Measurements from ENCODE around the gene RASD2.

RASD2 gene

DNA sequence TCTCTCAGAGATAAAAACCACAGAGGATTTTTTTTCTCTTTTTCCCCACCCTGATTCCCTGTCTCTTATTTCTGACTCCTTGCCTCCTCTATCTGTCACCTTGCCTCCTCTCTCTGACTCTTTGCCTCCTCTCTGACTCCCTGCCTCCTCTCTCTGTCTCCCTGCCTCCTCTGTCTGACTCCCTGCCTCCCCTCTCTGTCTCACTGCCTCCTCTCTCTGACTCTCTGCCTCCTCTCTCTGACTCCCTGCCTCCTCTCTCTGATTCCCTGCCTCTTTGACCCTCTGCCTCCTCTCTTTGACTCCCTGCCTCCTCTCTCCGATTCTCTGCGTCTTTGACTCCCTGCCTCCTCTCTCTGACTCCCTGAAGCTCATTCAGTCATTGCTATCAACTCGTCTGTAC, 3.1 kb downstream of the RASD2 start:
- Histone ChIP-seq H3K9me3 (ENCODE audit: control insufficient read depth in 1 of 2, low read length in 2 of 2) (no peaks in the 10 kb centered on the region), H3K27ac (ENCODE audit: low read length) (no peak overlapping the region), H3K36me3 (ENCODE audit: control insufficient read depth in 1 of 2, insufficient read depth in 2 of 2, low read length in 2 of 2) (no peaks in the 10 kb centered on the region), H3K4me3 (ENCODE audit: low read depth in 1 of 2, low read length in 2 of 2) (no peak overlapping the region), H3K27me3 (ENCODE audit: low read depth, low read length) (peaks cover 8% of the 10 kb centered on the region), H3K4me1 (ENCODE audit: control insufficient read depth in 1 of 2, insufficient read depth in 2 of 2, low read length in 2 of 2) (peaks cover 0 to 39% of the 10 kb centered on the region in 2 donors)

DNA sequence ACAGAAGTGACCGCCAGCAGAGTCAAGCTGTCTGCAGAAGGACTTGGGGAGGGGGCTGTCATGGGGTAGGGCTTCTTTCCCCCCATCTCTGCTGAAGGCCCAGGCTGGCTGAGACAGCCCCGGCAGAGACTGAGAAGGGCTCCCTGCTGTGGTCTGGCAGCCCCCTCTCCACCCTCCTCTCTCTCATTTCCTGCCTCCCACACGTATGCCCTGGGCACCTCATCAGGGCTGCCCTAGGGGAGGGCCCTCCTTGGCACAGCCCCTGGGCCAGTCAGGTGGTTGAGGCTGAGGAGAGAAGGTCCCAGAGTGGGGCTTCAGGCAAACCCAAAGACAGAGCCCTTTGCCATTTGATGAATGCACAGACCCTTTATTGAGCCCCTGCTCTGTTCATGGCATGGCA, 3.6 kb downstream of the RASD2 start:
- Histone ChIP-seq H3K27me3 (ENCODE audit: low read depth, low read length) (peaks cover 8% of the 10 kb centered on the region), H3K27ac (ENCODE audit: low read length) (no peak overlapping the region), H3K9me3 (ENCODE audit: control insufficient read depth in 1 of 2, low read length in 2 of 2) (no peaks in the 10 kb centered on the region), H3K4me1 (ENCODE audit: control insufficient read depth in 1 of 2, insufficient read depth in 2 of 2, low read length in 2 of 2) (peaks cover 0 to 39% of the 10 kb centered on the region in 2 donors), H3K36me3 (ENCODE audit: control insufficient read depth in 1 of 2, insufficient read depth in 2 of 2, low read length in 2 of 2) (no peaks in the 10 kb centered on the region), H3K4me3 (ENCODE audit: low read depth in 1 of 2, low read length in 2 of 2) (no peak overlapping the region)

DNA sequence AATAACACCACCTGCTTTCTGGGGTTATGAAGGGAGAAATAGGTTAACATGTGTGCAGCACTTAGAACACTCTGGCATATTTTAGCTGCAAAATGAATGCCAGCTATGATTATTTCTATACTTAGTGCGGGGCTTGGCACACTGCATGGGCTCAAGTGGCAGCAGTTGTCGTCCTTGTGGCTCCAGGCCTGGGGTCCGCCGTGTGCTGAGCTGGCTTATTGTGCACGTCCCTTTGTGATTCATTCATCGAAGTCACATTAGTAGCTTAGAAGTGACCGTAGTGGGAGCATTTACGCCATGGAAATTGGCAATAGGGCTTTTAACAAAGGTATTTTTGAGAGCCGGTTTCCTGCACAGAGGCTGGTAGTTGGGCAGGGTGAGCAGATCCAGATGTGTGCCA, 4.2 kb downstream of the RASD2 start:
- Histone ChIP-seq H3K4me1 (ENCODE audit: control insufficient read depth in 1 of 2, insufficient read depth in 2 of 2, low read length in 2 of 2) (peaks cover 0 to 35% of the 10 kb centered on the region in 2 donors), H3K27me3 (ENCODE audit: low read depth, low read length) (peaks cover 8% of the 10 kb centered on the region), H3K27ac (ENCODE audit: low read length) (no peak overlapping the region), H3K36me3 (ENCODE audit: control insufficient read depth in 1 of 2, insufficient read depth in 2 of 2, low read length in 2 of 2) (no peaks in the 10 kb centered on the region), H3K9me3 (ENCODE audit: control insufficient read depth in 1 of 2, low read length in 2 of 2) (no peaks in the 10 kb centered on the region), H3K4me3 (ENCODE audit: low read depth in 1 of 2, low read length in 2 of 2) (no peak overlapping the region)

DNA sequence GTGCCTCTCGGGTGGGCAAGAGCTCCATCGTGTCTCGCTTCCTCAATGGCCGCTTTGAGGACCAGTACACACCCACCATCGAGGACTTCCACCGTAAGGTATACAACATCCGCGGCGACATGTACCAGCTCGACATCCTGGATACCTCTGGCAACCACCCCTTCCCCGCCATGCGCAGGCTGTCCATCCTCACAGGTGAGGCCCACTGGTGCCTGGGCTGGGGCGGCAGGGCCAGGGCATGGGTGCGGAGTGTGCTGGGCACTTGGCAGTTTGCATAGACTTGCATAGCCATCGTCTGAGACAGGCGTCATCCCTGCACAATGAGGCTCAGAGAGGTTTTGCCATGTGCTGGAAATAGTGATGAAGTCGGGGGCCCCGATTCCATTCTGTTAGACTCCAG, 6.3 kb downstream of the RASD2 start:
- Histone ChIP-seq H3K9me3 (ENCODE audit: control insufficient read depth in 1 of 2, low read length in 2 of 2) (no peaks in the 10 kb centered on the region), H3K27me3 (ENCODE audit: low read depth, low read length) (peaks cover 1% of the 10 kb centered on the region), H3K27ac (ENCODE audit: low read length) (no peak overlapping the region), H3K4me1 (ENCODE audit: control insufficient read depth in 1 of 2, insufficient read depth in 2 of 2, low read length in 2 of 2) (peaks cover 0 to 28% of the 10 kb centered on the region in 2 donors), H3K4me3 (ENCODE audit: low read depth in 1 of 2, low read length in 2 of 2) (no peak overlapping the region), H3K36me3 (ENCODE audit: control insufficient read depth in 1 of 2, insufficient read depth in 2 of 2, low read length in 2 of 2) (peaks cover 0 to 4% of the 10 kb centered on the region in 2 donors)

DNA sequence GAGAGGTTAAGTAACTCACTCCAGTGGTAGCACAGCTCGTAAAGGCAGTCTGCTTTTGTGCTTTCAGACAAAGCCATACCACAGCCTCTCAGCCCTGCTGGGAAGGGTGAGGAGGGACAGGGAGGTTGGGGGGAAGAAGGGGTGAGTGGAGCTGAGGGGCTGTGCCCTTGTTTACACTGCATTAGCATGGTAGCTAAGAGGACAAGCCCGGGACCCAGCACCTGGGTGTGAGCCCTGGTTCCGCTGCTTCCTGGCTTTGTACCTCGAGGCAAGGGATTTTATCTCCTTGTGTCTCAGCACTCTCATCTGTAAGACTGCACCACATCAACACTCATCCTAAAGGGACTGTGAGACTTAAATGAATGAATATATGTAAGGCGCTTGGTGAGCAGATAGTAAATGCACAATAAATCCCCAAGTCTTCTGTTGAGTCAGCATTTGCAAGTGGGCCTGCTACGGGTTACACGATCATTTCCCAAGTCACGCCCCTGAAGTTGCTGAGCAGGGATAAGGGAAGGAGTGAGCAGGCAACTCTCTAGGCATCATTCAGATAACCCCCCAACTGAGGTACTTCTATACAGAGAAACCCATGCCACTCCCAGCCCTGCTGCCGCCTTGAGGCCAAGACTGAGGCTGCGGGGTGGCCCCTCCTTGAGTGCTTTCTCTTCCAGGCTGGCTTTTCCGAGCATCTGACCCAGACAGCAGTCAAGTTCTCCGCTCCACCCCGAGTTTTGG, 7.5 kb downstream of the RASD2 start:
- Histone ChIP-seq H3K27ac (ENCODE audit: low read length) (no peak overlapping the region), H3K36me3 (ENCODE audit: control insufficient read depth in 1 of 2, insufficient read depth in 2 of 2, low read length in 2 of 2) (peaks cover 0 to 11% of the 10 kb centered on the region in 2 donors), H3K4me3 (ENCODE audit: low read depth in 1 of 2, low read length in 2 of 2) (no peak overlapping the region), H3K27me3 (ENCODE audit: low read depth, low read length) (no peaks in the 10 kb centered on the region), H3K4me1 (ENCODE audit: control insufficient read depth in 1 of 2, insufficient read depth in 2 of 2, low read length in 2 of 2) (peaks cover 0 to 15% of the 10 kb centered on the region in 2 donors), H3K9me3 (ENCODE audit: control insufficient read depth in 1 of 2, low read length in 2 of 2) (no peaks in the 10 kb centered on the region)

DNA sequence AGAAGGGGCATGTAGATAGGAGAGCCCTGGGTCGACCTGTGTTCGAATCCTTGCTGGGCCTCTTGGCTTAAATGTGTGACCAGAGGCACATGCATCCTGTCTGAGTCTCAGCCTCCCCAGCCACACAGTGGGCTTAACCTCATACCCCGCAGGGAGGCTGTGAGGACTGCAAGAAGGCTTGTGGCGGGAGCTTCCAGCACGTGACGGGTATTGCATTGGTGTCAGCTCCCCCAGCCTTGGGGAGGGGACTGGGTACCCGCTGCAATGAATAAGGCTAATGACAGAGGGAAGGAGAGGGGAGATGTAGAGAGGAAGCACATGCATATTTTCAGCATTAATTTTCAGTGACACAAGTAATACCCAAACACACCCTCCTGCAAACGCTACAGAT, 8.1 kb downstream of the RASD2 start:
- Histone ChIP-seq H3K27me3 (ENCODE audit: low read depth, low read length) (no peaks in the 10 kb centered on the region), H3K36me3 (ENCODE audit: control insufficient read depth in 1 of 2, insufficient read depth in 2 of 2, low read length in 2 of 2) (peaks cover 0 to 11% of the 10 kb centered on the region in 2 donors), H3K4me1 (ENCODE audit: control insufficient read depth in 1 of 2, insufficient read depth in 2 of 2, low read length in 2 of 2) (peaks cover 0 to 12% of the 10 kb centered on the region in 2 donors), H3K27ac (ENCODE audit: low read length) (no peak overlapping the region), H3K4me3 (ENCODE audit: low read depth in 1 of 2, low read length in 2 of 2) (no peak overlapping the region), H3K9me3 (ENCODE audit: control insufficient read depth in 1 of 2, low read length in 2 of 2) (no peaks in the 10 kb centered on the region)

DNA sequence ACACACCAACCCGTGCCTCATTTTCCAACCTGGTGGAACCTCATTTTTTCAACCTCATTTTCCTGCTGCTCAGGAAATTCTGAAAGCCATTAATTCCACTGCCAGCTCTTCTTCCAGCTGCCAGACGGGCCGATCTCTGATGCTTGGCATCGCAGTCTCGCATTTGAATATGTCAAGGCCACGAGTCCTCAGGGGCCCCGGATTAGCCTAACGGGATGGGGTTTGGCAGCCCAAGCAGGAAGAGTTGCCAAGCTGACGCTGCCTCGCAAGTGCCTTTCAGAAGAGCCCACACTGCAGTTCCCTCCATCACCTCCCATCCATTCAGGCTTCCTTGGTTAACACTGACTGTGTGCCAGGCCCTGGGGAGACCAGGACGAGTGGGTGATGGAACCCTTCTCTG, 8.7 kb downstream of the RASD2 start:
- no peaks in the 10 kb centered on the region for H3K27me3 ChIP-seq (ENCODE audit: low read depth, low read length)

DNA sequence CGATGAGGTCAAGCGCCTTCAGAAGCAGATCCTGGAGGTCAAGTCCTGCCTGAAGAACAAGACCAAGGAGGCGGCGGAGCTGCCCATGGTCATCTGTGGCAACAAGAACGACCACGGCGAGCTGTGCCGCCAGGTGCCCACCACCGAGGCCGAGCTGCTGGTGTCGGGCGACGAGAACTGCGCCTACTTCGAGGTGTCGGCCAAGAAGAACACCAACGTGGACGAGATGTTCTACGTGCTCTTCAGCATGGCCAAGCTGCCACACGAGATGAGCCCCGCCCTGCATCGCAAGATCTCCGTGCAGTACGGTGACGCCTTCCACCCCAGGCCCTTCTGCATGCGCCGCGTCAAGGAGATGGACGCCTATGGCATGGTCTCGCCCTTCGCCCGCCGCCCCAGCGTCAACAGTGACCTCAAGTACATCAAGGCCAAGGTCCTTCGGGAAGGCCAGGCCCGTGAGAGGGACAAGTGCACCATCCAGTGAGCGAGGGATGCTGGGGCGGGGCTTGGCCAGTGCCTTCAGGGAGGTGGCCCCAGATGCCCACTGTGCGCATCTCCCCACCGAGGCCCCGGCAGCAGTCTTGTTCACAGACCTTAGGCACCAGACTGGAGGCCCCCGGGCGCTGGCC, 11.0 kb downstream of the RASD2 start:
- H3K27me3 ChIP-seq (ENCODE audit: low read depth, low read length), result no peaks in the 10 kb centered on the region
- peaks cover 0 to 11% of the 10 kb centered on the region in 2 donors for H3K36me3 ChIP-seq (ENCODE audit: control insufficient read depth in 1 of 2, insufficient read depth in 2 of 2, low read length in 2 of 2)

More for the DNA sequence above, 8.7 kb downstream of the RASD2 start:
- Histone ChIP-seq H3K4me3 (ENCODE audit: low read depth in 1 of 2, low read length in 2 of 2) (no peak overlapping the region), H3K4me1 (ENCODE audit: control insufficient read depth in 1 of 2, insufficient read depth in 2 of 2, low read length in 2 of 2) (peaks cover 0 to 6% of the 10 kb centered on the region in 2 donors), H3K27ac (ENCODE audit: low read length) (no peak overlapping the region), H3K9me3 (ENCODE audit: control insufficient read depth in 1 of 2, low read length in 2 of 2) (no peaks in the 10 kb centered on the region), H3K36me3 (ENCODE audit: control insufficient read depth in 1 of 2, insufficient read depth in 2 of 2, low read length in 2 of 2) (peaks cover 0 to 11% of the 10 kb centered on the region in 2 donors)

DNA sequence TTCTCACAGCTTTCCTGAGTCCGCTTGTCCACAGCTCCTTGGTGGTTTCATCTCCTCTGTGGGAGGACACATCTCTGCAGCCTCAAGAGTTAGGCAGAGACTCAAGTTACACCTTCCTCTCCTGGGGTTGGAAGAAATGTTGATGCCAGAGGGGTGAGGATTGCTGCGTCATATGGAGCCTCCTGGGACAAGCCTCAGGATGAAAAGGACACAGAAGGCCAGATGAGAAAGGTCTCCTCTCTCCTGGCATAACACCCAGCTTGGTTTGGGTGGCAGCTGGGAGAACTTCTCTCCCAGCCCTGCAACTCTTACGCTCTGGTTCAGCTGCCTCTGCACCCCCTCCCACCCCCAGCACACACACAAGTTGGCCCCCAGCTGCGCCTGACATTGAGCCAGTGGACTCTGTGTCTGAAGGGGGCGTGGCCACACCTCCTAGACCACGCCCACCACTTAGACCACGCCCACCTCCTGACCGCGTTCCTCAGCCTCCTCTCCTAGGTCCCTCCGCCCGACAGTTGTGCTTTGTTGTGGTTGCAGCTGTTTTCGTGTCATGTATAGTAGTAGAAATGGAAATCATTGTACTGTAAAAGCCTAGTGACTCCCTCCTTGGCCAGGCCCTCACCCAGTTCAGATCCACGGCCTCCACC, 11.7 kb downstream of the RASD2 start:
- peaks cover 0 to 11% of the 10 kb centered on the region in 2 donors for H3K36me3 ChIP-seq (ENCODE audit: control insufficient read depth in 1 of 2, insufficient read depth in 2 of 2, low read length in 2 of 2)
- H3K27ac ChIP-seq (ENCODE audit: low read length), result no peak overlapping the region
- H3K4me3 ChIP-seq (ENCODE audit: low read depth in 1 of 2, low read length in 2 of 2), result no peak overlapping the region
- no peaks in the 10 kb centered on the region for H3K27me3 ChIP-seq (ENCODE audit: low read depth, low read length)
- H3K4me1 ChIP-seq (ENCODE audit: control insufficient read depth in 1 of 2, insufficient read depth in 2 of 2, low read length in 2 of 2), result no peaks in the 10 kb centered on the region
- no peaks in the 10 kb centered on the region for H3K9me3 ChIP-seq (ENCODE audit: control insufficient read depth in 1 of 2, low read length in 2 of 2)

More for the DNA sequence above, 11.0 kb downstream of the RASD2 start:
- Histone ChIP-seq H3K4me1 (ENCODE audit: control insufficient read depth in 1 of 2, insufficient read depth in 2 of 2, low read length in 2 of 2) (no peaks in the 10 kb centered on the region), H3K9me3 (ENCODE audit: control insufficient read depth in 1 of 2, low read length in 2 of 2) (no peaks in the 10 kb centered on the region), H3K4me3 (ENCODE audit: low read depth in 1 of 2, low read length in 2 of 2) (no peak overlapping the region), H3K27ac (ENCODE audit: low read length) (no peak overlapping the region)

DNA sequence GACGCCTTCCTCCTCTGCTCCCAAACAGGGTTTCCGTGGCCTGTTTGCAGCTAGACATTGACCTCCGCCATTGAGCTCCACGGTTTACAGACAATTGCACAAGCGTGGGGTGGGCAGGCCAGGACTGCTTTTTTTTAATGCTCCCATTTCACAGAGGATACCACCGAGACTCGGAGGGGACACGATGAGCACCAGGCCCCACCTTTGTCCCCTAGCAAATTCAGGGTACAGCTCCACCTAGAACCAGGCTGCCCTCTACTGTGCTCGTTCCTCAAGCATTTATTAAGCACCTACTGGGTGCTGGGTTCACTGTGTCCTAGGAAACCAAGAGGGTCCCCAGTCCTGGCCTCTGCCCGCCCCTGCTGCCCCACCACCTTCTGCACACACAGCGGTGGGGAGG, 12.2 kb downstream of the RASD2 start:
- H3K9me3 ChIP-seq (ENCODE audit: control insufficient read depth in 1 of 2, low read length in 2 of 2), result no peaks in the 10 kb centered on the region
- H3K36me3 ChIP-seq (ENCODE audit: control insufficient read depth in 1 of 2, insufficient read depth in 2 of 2, low read length in 2 of 2), result peaks cover 0 to 11% of the 10 kb centered on the region in 2 donors
- H3K27me3 ChIP-seq (ENCODE audit: low read depth, low read length), result no peaks in the 10 kb centered on the region
- no peaks in the 10 kb centered on the region for H3K4me1 ChIP-seq (ENCODE audit: control insufficient read depth in 1 of 2, insufficient read depth in 2 of 2, low read length in 2 of 2)
- H3K27ac ChIP-seq (ENCODE audit: low read length), result no peak overlapping the region
- H3K4me3 ChIP-seq (ENCODE audit: low read depth in 1 of 2, low read length in 2 of 2), result no peak overlapping the region

DNA sequence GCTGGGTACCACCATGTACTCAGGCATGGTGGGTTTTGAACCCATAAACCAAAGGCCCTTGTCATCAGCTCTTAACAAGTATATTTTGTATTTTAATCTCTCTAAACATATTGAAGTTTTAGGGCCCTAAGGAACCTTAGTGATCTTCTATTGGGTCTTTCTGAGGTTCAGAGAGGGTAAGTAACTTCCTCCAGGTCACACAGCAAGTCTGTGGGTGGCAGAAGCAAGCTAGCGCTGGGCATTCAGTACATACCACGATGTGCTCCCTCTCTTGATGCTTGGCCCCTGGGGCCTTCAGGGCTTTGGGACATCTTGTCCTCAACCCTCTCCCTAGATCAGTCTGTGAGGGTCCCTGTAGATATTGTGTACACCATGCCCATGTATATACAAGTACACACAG, 12.7 kb downstream of the RASD2 start:
- Histone ChIP-seq H3K4me1 (ENCODE audit: control insufficient read depth in 1 of 2, insufficient read depth in 2 of 2, low read length in 2 of 2) (no peaks in the 10 kb centered on the region), H3K27ac (ENCODE audit: low read length) (no peak overlapping the region), H3K36me3 (ENCODE audit: control insufficient read depth in 1 of 2, insufficient read depth in 2 of 2, low read length in 2 of 2) (peaks cover 0 to 11% of the 10 kb centered on the region in 2 donors), H3K4me3 (ENCODE audit: low read depth in 1 of 2, low read length in 2 of 2) (no peak overlapping the region), H3K9me3 (ENCODE audit: control insufficient read depth in 1 of 2, low read length in 2 of 2) (no peaks in the 10 kb centered on the region), H3K27me3 (ENCODE audit: low read depth, low read length) (no peaks in the 10 kb centered on the region)

Data from muscle layer of duodenum (tissue), 2 donors.